ENCODE data around the gene TBC1D1.
A peak's percentile ranks its signal among the peaks of the same experiment; 100 is the strongest.

The TBC1D1 gene

DNA sequence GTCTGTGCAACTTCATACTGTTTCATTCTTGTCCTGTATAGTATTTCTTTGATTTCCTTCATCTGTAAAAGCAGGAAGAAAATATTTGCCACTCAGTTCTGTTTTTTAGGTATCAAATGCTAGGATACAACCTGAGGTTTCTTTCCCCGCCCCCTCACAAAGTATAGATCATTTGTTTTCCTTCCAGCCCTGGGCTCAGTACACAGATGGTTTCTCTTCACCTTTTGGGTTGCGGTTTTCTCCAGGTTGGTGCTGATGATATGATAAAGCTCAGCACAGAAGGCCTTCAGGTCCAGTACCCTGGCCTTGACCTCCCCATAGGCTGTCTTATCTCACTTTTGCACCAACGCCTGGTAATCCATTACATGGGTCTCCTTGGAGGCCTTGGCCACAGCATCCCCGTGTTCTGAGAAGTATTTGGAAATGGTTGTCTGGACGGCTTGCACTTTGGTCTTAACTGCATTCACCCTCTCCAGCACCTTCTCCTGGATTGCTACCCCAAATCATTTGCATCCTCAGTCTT is 104.5 kb downstream of the TBC1D1 start:
- DNase-seq: no peak

DNA sequence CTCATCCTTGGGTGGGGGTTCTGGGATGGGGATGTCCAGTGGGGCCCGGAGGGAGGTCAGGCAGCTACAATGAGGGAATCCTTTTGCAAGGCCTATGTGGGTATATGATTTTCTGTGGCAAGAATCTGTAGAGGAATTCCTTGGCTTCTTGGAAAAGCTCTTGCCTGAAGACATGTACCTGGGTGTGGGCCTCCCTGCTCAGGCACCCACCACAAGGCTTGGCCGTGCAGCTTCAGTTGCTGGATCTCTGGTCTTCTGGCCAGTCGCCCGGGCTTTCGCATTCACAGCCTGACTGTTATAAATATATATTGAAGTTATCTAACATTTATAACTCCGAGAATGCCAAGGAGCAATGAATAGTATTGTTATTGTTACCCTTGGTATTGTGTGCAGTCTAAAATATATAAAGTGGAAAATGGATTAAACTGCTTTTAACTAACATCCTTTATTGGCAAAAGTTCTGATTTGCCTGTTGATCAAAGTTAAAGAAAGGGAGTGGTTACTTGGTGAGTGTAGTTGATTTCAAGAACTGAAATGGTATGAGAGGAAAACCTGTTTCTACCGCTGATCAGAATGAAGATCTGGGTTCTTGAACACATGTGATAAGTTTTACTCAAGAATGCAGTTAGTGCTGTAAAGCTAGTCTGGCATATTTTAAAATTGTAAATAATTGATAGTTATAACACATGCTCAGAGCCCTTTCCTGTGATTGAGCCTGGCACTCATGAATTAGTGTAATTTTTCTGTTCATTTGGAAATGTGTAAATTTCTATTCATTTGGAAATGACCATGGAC is 105.3 kb downstream of the TBC1D1 start:
- no peak for DNase-seq

DNA sequence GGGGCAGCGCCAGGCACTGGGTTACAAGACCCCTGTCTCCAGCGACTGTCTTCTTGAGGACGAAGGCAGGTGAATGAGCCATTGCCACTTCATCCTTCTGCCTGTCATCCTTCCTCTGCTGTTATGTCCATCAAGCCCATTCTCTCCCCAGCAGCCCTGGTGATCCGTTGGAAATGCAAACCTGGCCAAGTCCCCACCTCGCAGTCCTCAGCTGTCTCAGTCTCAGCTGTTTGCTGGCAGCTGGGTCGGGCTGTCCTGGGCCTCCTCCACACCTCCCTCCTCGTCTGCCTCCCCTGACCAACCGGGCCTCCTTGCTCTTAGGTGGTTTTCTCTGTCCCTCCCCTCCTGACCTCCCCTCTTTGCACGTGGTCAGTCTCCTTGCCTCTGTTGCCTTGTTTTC is 107.3 kb downstream of the TBC1D1 start:
- no peak for DNase-seq

DNA sequence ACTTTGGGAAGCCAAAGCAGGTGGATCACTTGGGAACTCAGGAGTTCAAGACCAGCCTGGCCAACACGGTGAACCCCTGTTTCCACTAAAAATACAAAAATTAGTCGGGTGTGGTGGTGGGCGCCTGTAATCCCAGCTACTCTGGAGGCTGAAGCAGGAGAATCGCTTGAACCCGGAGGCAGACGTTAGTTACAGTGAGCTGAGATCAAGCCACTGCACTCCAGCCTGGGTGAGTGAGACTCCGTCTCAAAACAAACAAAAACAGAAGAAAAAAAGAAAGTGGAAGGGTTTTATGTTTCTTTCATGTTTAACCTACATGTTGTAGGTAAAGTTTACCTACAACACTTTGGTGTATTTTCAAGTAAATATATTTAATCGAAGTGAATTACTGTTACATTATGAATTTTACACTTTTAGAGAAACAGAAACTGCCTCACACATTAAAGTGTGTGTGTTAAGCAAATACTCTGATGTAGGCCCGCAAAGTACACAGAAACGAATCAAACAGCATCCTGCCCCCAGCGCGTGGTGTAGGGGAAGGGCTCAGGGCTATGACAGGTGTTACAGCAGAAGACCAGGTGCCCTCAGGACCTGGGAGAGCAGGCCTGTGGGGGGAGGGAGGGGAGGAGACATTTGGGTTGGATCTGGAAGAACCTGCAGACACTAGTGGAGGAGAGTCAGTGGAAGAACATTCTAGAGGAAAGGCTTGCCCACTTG is 108.3 kb downstream of the TBC1D1 start:
- DNase-seq: peak; percentile 24

DNA sequence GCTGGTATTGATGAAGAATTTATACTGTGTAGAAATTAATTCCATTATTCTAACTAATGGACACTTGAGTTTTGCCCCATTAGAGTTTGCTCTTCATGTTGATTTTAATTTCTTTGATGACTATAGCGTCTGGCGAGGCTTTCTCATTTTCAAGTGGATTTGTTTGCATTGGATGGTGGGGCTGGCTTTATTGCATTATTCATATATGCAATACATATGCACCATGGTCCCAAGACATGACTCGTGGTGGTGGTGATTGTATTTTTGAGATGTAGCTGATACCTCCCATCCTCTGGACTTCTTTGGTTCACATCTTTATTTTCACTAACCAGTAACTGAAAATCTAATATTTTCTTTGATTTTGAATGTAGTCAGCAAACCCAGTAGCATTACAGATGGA is 109.1 kb downstream of the TBC1D1 start:
- no peak for DNase-seq

DNA sequence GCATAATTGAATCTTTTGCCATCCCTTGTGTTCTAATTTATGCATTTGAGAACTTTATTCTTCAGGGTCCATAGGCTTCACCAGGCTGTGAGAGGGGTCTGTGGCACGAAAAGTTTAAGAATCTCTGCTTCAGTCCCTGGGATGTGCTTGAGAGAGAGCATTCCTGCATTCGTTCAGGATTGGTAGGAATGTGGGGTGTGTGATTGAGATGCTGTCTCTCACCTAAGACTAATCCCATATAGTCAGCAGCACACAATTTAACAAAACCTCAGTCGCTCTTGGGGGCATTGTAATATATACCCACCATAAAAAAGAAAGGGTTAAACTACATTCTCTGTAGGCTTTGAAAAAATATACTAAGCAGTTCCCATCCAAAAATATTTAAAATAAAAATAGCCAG is 111.0 kb downstream of the TBC1D1 start:
- DNase-seq: no peak

DNA sequence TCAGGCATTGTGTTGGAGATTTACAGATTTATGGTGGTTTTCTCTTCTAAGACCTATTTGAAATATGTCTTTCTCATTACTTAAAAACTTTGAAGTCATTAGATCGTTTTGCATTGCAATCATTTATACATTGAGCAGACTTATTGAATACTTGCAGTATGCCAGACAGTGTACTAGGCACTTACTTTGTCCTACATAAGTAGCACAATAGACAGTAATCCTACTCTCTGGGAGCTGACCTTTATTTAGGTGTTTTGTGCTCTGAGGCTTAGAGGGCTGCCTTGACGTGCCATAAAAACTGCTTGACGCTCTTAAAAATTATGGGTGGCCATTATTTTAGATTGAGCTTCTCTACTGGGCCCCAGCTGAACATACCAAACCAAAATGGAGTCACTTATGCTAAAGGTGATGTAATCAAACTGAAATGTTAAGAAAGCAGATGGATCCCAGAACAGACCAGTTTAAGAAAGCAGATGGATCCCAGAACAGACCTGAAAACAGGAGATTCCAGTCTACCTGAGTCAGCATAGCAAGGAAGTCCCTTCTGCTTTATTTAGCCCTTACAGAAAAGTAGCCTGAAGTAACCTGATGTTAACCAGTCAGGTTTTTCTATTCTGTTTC is 111.7 kb downstream of the TBC1D1 start:
- no peak for DNase-seq

DNA sequence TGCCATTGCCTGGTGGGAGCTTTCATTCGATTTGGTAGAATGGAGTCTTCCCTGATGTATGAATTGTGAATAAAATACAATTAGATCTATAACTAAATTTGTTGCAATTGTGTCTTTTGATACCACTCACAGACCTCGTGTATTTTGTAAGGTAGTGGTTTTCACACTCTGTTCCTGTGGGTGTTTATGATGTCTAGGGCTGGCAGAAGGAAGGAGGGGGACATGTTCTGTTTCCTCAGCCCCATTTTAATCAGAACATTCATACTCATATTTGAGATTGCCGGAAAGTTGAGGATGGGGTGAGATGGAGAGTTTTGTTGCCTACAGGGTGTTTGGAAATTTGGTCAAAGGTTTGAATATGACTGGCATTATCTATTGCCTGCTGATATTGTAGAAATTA is 112.2 kb downstream of the TBC1D1 start:
- DNase-seq: no peak

DNA sequence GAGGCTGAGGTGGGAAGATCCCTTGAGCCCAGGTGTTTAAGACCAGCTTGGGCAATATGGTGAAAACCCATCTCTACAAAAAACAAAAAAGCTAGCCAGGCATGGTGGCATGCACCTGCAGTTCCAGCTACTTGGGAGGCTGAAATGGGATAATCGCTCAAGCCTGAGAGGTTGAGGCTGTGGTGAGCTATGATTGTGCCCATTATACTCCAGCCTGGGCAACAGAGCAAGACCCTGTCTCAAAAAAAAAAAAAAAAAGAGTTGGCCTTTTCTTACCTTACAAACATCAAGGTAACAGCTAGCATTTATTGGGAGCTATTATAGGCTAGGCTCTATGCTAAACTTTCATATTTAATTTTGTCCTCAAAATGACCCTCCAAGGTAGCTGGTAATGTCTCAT is 112.7 kb downstream of the TBC1D1 start:
- no peak for DNase-seq

DNA sequence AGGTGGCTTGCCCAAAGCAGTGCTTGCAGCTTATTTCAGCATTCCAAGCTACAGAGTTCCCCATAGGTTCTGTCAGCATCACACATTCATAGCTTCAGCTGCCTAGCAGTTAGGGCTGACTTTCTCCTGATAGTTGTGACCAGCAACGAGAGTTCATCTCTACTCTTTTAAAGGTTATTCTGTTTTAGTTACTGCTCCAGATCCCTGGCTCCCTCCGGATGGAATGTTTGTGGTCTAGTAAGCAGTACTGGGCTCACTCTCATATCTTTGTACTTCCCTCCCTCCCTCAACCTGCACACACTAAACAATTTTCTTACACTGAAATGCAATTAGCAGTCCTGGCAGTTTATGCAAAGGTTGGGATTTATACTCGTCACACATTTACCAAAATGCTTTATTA is 113.2 kb downstream of the TBC1D1 start:
- DNase-seq: no peak

DNA sequence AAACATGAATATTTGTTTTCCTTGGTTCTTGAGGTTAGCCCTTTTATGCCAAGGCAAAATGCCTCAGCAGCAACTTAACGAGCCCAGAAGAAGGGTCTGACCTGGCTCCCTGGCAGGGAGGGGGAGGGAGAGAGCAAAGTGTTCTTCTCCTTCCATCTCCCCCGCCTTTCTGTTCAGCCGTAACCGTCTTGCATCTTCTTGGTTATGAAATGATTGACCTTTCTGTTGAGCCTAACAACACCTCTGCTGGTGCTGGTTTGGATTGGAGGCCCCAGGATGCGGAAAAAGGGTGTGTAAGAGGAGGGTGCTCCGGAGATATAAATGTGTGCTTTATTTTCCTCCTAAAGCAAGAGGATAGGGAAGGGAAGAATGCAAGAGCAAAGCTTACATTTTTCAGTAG is 114.0 kb downstream of the TBC1D1 start:
- DNase-seq: no peak

DNA sequence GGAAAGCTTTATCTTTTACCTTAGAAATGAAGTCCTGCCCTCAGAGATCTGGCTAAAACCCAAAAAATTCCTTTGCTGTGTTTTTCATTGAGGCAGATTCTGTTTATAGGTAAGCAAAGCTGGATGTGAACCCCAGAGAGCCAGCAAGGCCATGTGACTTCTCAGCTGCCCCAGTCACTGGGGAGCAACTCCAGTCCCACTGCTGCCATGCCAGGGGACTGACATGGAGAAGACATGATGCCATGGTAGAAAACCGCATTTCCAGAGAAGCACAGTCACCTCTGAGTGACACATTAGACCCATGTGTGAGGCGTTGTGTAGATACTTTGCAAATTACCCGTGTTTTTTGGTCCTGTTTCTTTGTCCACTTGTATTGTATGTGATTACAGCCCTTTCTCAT is 114.8 kb downstream of the TBC1D1 start:
- no peak for DNase-seq

DNA sequence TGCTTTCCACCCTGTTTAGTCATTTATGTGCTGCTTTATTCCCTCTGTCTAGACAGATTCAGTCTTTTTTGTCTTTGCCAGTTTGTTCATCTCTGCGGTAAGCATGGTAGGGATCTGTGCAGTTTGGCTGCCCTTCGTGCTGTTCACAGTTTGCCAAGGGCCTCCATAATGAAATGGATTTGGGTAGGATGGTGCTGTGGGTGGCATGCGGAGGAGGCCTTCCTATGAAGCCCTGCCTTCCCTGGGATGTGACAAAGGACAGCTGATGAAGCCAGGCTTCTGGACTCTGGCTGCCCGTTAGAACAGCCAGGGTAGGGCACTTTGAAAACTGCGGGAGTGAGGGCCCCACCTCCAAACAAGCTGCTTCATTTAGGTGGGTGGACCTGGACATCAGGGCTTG is 116.8 kb downstream of the TBC1D1 start:
- DNase-seq: no peak

DNA sequence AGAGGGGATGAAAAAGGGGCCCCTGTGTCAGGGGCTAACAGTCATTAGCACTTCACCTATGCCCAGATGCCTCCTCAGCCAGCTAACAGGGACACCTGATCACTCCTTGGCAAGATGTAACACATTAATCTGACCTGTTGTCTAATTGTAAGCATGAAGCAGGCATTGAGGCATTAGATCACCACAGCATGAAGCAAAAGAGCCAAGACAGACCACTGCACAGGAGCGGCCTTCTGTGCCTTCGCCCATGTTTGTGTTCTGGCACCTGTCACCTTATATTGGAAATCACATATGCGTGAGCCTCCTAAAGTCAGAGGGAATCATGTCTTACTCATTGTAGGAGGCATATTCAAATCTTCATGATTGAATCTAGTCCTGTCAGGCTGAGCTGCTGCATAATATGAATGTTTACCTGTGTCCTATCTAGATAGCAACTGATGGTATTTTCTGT is 117.7 kb downstream of the TBC1D1 start:
- no peak for DNase-seq

DNA sequence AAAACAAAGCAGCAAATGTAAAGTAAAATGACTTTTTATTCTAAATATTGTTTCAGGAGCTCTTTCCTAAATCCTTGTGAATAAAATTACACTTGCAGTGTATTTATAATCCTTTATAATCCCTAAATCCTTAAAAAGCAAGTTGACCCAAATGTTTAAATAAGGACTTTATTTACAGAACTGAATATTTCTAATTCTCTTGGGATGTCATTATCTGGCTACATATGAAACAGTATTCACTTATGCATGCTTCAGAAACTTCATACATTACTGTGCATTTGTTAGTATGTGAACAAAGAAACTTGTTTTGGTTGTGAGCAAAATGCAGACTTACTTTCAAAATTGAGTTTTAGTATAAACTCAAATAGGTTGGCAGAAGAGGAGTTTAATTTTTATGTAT is 118.5 kb downstream of the TBC1D1 start:
- DNase-seq: no peak

DNA sequence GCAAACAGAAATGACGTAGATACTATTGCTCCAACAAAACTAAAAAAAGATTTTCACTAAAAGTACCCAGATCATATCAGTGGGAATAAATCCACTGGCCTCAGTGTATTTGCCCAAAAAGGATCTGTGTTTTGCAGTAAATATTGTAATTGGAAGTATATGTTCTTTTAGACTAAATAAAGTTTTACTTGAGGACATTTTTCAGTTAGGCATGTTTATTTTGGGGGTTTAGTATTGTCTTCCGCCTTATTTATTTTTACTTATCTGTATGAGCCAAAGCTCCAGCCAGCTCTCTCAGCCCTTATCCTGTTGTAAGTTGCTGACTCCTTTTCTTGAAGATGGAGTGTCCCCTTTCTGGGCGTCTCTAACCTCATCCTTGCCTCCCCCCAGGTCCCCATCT is 119.1 kb downstream of the TBC1D1 start:
- DNase-seq: no peak

DNA sequence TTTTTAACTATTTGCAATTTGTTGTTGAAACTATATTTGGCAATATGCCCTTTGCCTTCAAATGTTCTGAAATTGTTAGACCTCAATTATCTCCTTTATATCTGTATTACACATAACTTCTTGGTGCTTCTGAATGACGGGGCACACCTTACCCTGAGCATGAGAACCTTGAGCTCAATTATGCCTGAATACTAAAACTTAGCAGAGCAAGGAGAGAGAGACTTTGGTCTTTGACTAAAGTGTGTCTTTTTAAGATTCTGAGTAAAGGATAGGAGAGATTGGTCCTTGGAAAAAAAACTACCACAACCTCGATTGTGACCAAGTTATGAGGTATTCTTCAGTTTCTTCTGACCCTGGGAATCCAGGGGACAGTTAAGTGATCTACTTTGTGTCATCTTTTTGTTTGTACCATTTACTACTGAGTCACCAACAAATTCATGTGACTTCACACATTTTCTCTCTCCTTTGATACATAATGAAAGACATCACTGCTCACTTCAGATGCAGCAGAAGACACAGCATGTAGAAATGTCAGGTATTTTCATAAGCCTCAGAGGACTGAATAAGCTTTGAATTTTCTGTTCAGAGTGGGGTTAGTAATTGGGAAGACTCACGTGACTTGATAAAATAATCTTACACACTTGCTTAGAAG is 120.8 kb downstream of the TBC1D1 start:
- DNase-seq: no peak

DNA sequence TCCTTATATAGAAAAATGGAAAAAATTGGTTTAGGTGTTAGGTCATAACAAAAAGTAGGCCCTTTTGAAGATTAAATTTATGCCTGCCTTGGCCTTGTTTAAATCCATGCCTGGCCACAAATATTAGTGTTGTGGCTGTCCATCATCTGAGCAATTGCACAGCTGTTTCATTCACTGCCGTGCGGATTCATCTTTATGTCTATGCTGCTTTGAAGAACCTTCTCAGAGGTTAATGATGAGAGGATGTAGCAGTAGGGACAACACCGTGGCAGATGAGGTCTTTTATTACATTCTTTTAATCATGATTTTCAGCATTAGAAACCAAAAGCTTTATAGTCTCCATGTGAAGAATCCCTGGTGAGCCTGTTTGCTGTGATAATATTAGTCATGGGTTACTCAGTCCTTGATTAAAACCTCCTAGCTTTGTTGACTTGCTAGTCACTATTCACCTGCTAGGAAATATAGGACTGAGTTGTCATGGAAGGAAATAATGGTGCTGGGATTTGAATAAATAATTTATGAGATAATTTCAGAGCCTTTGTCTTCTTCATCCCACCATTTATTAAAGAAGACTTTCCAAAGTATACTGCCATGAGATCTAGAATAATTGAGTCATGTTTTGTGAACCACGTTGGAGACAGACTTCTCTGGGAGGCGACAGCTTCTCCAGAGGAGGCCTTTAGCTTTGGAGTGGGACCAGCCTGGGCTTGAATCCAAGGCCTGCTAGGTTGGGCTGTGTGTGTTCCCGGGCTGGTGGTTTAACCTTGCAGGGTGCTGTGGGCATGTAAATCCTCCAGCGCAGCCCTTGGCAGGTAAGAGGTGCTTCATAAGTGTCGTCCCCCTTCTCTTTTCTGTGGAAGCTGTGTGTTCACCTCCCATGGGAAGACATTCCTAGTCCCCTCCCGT is 122.8 kb downstream of the TBC1D1 start:
- no peak for DNase-seq

DNA sequence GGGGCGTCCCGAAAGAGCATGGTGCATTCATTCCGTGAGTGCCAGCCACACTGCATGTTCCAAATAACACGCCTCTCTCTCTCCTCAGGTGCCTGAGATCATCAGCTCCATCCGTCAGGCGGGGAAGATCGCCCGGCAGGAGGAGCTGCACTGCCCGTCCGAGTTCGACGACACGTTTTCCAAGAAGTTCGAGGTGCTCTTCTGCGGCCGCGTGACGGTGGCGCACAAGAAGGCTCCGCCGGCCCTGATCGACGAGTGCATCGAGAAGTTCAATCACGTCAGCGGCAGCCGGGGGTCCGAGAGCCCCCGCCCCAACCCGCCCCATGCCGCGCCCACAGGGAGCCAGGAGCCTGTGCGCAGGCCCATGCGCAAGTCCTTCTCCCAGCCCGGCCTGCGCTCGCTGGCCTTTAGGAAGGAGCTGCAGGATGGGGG is 123.6 kb downstream of the TBC1D1 start:
- DNase-seq: no peak

DNA sequence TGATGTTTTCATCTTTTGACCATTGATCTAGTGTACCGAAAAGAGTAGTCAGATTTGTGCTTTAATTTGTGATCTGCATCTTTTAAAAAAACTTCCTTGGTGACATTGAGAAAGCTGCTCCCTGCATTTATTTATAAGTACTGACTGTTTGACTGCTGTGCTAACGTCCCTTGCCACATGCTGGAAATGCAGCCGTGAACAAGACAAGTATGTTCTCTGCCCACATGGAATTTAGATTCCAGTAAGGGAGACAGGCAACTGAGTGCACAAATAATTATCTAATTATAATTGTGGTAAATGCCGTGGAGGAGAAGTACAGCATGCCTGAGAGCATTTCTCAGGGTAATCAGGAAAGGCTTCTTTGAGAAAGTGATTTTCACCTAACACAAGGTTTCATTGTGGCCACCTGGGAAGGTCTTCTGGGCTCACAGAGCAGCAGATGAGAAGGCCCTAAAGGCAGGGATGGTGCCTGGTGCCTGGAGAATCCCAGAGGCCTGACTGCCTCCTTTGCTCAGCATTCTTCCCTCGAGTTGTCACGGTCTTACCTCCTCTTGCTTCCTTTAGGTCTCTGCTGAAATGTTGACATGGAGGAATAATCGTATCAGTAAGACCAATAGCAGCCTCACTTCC is 125.1 kb downstream of the TBC1D1 start:
- DNase-seq: no peak

DNA sequence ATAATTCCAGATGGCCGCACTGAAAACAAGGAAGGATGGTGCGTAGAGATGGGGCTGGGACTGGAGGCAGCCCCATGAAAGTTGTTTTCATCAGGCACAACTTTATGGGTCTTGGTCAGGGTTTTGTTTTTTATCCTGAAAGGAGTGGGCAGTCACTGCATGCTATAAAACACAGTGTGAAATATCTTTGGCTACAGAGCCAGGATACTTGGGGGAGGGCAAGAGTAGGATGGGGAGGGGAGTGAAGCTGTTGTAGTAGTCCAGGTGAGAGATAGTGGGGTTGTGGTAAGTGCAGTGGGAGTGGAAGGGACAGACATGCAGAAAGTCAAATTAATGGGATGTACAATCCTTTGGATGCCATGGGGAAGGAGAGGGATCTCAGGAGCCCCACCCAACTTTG is 125.8 kb downstream of the TBC1D1 start:
- no peak for DNase-seq

DNA sequence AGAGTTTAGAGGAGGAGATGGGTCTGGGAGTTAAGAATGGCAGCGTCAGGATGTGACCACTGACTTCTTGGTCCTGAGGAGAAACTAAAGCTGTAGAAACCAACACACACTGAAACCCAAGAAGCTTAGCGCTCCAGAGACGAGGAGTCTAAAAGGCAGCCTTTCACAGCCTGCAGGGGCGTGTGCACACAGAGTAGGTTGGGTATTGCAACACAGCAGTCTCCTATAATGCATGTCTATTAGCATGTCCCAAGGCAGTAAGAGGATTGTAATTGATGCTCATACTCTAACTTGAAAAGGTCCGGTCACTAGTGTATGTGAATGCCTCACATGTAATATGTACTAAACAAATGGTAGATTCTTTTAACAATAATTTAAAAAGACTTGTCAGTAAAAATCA is 126.7 kb downstream of the TBC1D1 start:
- DNase-seq: no peak
